ENCODE measurements around the gene VAPB.

VAPB gene

GRCh38 chr20:58395604-58396003 lies 6.6 kb downstream of the VAPB start:
- peaks cover 18% of the 10 kb centered on the region for H3K4me1 ChIP-seq (ENCODE audit: insufficient read depth, low read length)
- H3K4me3 ChIP-seq (ENCODE audit: low read length), result no peak overlapping the region
- no peak overlapping the region for H3K9ac ChIP-seq (ENCODE audit: low read depth, low read length)
- H3K27ac ChIP-seq (ENCODE audit: low read depth, low read length), result no peak overlapping the region
- no peaks in the 10 kb centered on the region for H3K9me3 ChIP-seq (ENCODE audit: insufficient read depth, low read depth, low read length)
- WGBS, result 97% methylated on average over 3 of the region's 3 CpGs
- H3K36me3 ChIP-seq (ENCODE audit: insufficient read depth, low read length), result peaks cover 19% of the 10 kb centered on the region
- H3K27me3 ChIP-seq (ENCODE audit: insufficient read depth, low read length), result no peaks in the 10 kb centered on the region

DNA sequence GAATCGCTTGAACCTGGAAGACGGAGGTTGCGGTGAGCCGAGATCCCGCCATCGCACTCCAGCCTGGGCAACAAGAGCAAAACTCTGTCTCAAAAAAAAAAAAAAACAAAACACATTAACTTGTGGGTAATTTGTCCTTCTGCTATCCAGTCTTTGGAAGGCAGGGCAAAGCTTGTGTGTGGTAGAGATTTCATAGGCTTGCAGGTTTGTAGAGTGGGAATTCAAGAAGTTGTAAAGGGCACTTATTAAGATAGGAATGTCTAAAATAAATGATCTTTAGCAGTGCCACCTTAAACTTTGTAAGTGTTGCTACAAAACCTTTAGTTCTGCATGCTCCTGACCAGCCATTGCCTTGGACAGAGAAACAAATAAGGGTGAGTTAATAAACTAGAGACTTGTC lies 8.4 kb downstream of the VAPB start:
- no peaks in the 10 kb centered on the region for H3K9me3 ChIP-seq (ENCODE audit: insufficient read depth, low read depth, low read length)
- H3K27me3 ChIP-seq (ENCODE audit: insufficient read depth, low read length), result no peaks in the 10 kb centered on the region
- WGBS, result 93% methylated on average over 6 of the region's 6 CpGs
- peaks cover 28% of the 10 kb centered on the region for H3K4me1 ChIP-seq (ENCODE audit: insufficient read depth, low read length)
- peaks cover 4% of the 10 kb centered on the region for H3K36me3 ChIP-seq (ENCODE audit: insufficient read depth, low read length)
- no peak overlapping the region for H3K4me3 ChIP-seq (ENCODE audit: low read length)
- no peak overlapping the region for H3K9ac ChIP-seq (ENCODE audit: low read depth, low read length)
- no peak overlapping the region for H3K27ac ChIP-seq (ENCODE audit: low read depth, low read length)

- H3K9me3 ChIP-seq (ENCODE audit: insufficient read depth, low read depth, low read length), result no peaks in the 10 kb centered on the region
- H3K36me3 ChIP-seq (ENCODE audit: insufficient read depth, low read length), result no peaks in the 10 kb centered on the region; the same call in 1 of the 2 replicates
- H3K4me1 ChIP-seq (ENCODE audit: insufficient read depth, low read length), result peaks cover 28% of the 10 kb centered on the region
- H3K27ac ChIP-seq (ENCODE audit: low read depth, low read length), result no peak overlapping the region
- H3K9ac ChIP-seq (ENCODE audit: low read depth, low read length), result no peak overlapping the region
- 85% methylated on average over 5 of the region's 5 CpGs for WGBS
- no peaks in the 10 kb centered on the region for H3K27me3 ChIP-seq (ENCODE audit: insufficient read depth, low read length)
- no peak overlapping the region for H3K4me3 ChIP-seq (ENCODE audit: low read length)
These were observed 9.2 kb downstream of the VAPB start for GRCh38 chr20:58398254-58398653.

- Histone ChIP-seq H3K4me3 (ENCODE audit: low read length) (no peak overlapping the region), H3K9me3 (ENCODE audit: insufficient read depth, low read depth, low read length) (no peaks in the 10 kb centered on the region), H3K9ac (ENCODE audit: low read depth, low read length) (no peak overlapping the region), H3K36me3 (ENCODE audit: insufficient read depth, low read length) (no peaks in the 10 kb centered on the region; the same call in 1 of the 2 replicates), H3K4me1 (ENCODE audit: insufficient read depth, low read length) (peaks cover 28% of the 10 kb centered on the region), H3K27ac (ENCODE audit: low read depth, low read length) (no peak overlapping the region), H3K27me3 (ENCODE audit: insufficient read depth, low read length) (no peaks in the 10 kb centered on the region)
- WGBS, result 71% methylated on average over 6 of the region's 6 CpGs
These were observed 10.9 kb downstream of the VAPB start for GRCh38 chr20:58399926-58400325.

- no peak overlapping the region for H3K9ac ChIP-seq (ENCODE audit: low read depth, low read length)
- 95% methylated on average over 1 of the region's 1 CpG for WGBS
- H3K27ac ChIP-seq (ENCODE audit: low read depth, low read length), result no peak overlapping the region
- H3K9me3 ChIP-seq (ENCODE audit: insufficient read depth, low read depth, low read length), result no peaks in the 10 kb centered on the region
- no peak overlapping the region for H3K4me3 ChIP-seq (ENCODE audit: low read length)
- no peaks in the 10 kb centered on the region for H3K27me3 ChIP-seq (ENCODE audit: insufficient read depth, low read length)
- H3K4me1 ChIP-seq (ENCODE audit: insufficient read depth, low read length), result peaks cover 28% of the 10 kb centered on the region
- no peaks in the 10 kb centered on the region; the same call in 1 of the 2 replicates for H3K36me3 ChIP-seq (ENCODE audit: insufficient read depth, low read length)
These were observed 12.1 kb downstream of the VAPB start for GRCh38 chr20:58401162-58401561.

GRCh38 chr20:58402305-58402704 lies 13.3 kb downstream of the VAPB start:
- H3K27ac ChIP-seq (ENCODE audit: low read depth, low read length), result no peak overlapping the region
- 89% methylated on average over 5 of the region's 5 CpGs for WGBS
- no peaks in the 10 kb centered on the region; the same call in 1 of the 2 replicates for H3K36me3 ChIP-seq (ENCODE audit: insufficient read depth, low read length)
- no peaks in the 10 kb centered on the region for H3K27me3 ChIP-seq (ENCODE audit: insufficient read depth, low read length)
- H3K9ac ChIP-seq (ENCODE audit: low read depth, low read length), result no peak overlapping the region
- H3K9me3 ChIP-seq (ENCODE audit: insufficient read depth, low read depth, low read length), result no peaks in the 10 kb centered on the region
- peaks cover 37% of the 10 kb centered on the region for H3K4me1 ChIP-seq (ENCODE audit: insufficient read depth, low read length)
- H3K4me3 ChIP-seq (ENCODE audit: low read length), result no peak overlapping the region

DNA sequence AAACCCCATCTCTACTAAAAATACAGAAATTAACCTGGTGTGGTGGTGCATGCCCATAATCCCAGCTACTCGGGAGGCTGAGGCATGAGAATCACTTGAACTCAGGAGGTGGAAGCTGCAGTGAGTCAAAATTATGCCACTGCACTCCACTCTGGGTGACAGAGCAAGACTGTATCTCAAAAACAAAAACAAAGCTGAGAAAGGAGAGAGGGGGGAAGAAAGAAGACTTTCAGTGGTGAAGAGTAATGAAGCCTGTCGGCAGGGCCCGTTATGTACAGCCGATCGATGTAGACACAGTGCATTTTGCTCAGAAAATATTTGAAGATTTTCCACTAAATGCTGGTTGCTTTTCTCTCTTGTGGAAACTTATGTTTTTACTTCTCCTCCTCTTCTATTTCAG lies 13.8 kb downstream of the VAPB start:
- no peaks in the 10 kb centered on the region for H3K9me3 ChIP-seq (ENCODE audit: insufficient read depth, low read depth, low read length)
- peaks cover 43% of the 10 kb centered on the region for H3K4me1 ChIP-seq (ENCODE audit: insufficient read depth, low read length)
- no peak overlapping the region for H3K9ac ChIP-seq (ENCODE audit: low read depth, low read length)
- H3K36me3 ChIP-seq (ENCODE audit: insufficient read depth, low read length), result no peaks in the 10 kb centered on the region; the same call in 1 of the 2 replicates
- H3K4me3 ChIP-seq (ENCODE audit: low read length), result no peak overlapping the region
- 95% methylated on average over 5 of the region's 5 CpGs for WGBS
- H3K27me3 ChIP-seq (ENCODE audit: insufficient read depth, low read length), result no peaks in the 10 kb centered on the region
- H3K27ac ChIP-seq (ENCODE audit: low read depth, low read length), result no peak overlapping the region

DNA sequence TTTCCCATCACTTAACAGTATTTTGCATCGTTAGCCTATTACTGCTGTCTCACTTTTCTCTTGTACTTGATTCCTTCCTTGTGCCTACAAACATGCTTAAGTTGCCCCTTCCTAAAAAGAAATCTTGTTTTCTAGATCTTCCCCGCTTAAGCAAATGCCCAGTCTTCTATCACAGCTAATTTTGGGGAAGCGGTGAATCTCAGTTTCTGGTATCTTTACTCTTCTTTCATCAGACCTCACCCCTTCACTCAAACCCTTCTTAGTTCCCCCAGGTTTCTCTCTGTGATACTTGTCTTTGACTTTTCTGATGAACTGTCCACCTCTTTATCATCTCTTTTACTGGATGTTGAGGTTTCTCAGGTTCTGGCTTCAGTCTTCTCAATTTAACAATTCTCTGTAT lies 14.2 kb downstream of the VAPB start:
- H3K4me3 ChIP-seq (ENCODE audit: low read length), result no peak overlapping the region
- H3K4me1 ChIP-seq (ENCODE audit: insufficient read depth, low read length), result peaks cover 47% of the 10 kb centered on the region

GRCh38 chr20:58405504-58406291 lies 16.7 kb downstream of the VAPB start:
- no peak overlapping the region for H3K9ac ChIP-seq (ENCODE audit: low read depth, low read length)
- H3K36me3 ChIP-seq (ENCODE audit: insufficient read depth, low read length), result no peaks in the 10 kb centered on the region; the same call in 1 of the 2 replicates
- H3K9me3 ChIP-seq (ENCODE audit: insufficient read depth, low read depth, low read length), result no peaks in the 10 kb centered on the region
- H3K27me3 ChIP-seq (ENCODE audit: insufficient read depth, low read length), result no peaks in the 10 kb centered on the region
- WGBS, result 80% methylated on average over 11 of the region's 11 CpGs
- H3K4me1 ChIP-seq (ENCODE audit: insufficient read depth, low read length), result peaks cover 48% of the 10 kb centered on the region
- H3K4me3 ChIP-seq (ENCODE audit: low read length), result no peak overlapping the region
- H3K27ac ChIP-seq (ENCODE audit: low read depth, low read length), result no peak overlapping the region

More for the DNA sequence above, 14.2 kb downstream of the VAPB start:
- H3K27ac ChIP-seq (ENCODE audit: low read depth, low read length), result no peak overlapping the region
- H3K27me3 ChIP-seq (ENCODE audit: insufficient read depth, low read length), result no peaks in the 10 kb centered on the region
- H3K9ac ChIP-seq (ENCODE audit: low read depth, low read length), result no peak overlapping the region
- H3K9me3 ChIP-seq (ENCODE audit: insufficient read depth, low read depth, low read length), result no peaks in the 10 kb centered on the region
- 94% methylated on average over 3 of the region's 3 CpGs for WGBS
- no peaks in the 10 kb centered on the region for H3K36me3 ChIP-seq (ENCODE audit: insufficient read depth, low read length)

- H3K36me3 ChIP-seq (ENCODE audit: insufficient read depth, low read length), result peaks cover 3% of the 10 kb centered on the region; the same call in 1 of the 2 replicates
- H3K4me3 ChIP-seq (ENCODE audit: low read length), result no peak overlapping the region
- no peak overlapping the region for H3K9ac ChIP-seq (ENCODE audit: low read depth, low read length)
- no peak overlapping the region for H3K27ac ChIP-seq (ENCODE audit: low read depth, low read length)
- WGBS, result 85% methylated on average over 4 of the region's 4 CpGs
- H3K9me3 ChIP-seq (ENCODE audit: insufficient read depth, low read depth, low read length), result no peaks in the 10 kb centered on the region
- peaks cover 41% of the 10 kb centered on the region for H3K4me1 ChIP-seq (ENCODE audit: insufficient read depth, low read length)
- H3K27me3 ChIP-seq (ENCODE audit: insufficient read depth, low read length), result no peaks in the 10 kb centered on the region
These were observed 17.5 kb downstream of the VAPB start for GRCh38 chr20:58406422-58407001.

DNA sequence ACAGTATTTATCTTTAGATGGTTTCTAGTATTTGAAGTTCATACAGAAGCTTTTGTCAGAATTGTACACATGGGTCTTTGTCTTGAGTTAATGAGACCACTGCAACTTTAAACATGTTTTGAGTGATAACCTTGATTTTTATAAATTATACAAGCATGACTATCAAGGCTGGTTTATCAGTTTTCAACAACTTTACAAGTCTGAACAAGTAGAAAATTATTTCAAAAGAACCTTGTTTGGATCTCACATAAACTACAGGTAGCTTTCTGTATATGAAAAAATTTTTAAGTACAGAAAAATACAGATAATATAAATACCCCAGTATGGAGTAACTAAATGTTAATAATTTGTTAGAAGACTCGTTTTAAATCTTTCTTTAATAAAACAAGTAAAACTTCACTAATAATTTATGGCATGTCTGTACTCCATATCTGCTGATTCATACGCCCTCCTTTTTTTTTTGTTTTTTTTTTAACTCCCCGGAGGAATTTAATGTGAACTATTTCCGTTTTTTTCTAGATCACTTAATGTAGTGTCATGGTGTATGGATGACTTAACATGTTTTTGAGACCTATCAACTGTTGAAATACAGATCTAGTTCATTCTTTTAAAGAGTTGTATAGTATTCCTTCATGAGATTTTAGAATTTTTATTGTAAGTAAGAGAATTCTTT lies 18.3 kb downstream of the VAPB start:
- Histone ChIP-seq H3K9me3 (ENCODE audit: insufficient read depth, low read depth, low read length) (no peaks in the 10 kb centered on the region), H3K9ac (ENCODE audit: low read depth, low read length) (no peak overlapping the region), H3K27me3 (ENCODE audit: insufficient read depth, low read length) (no peaks in the 10 kb centered on the region), H3K4me1 (ENCODE audit: insufficient read depth, low read length) (peaks cover 37% of the 10 kb centered on the region), H3K27ac (ENCODE audit: low read depth, low read length) (no peak overlapping the region), H3K4me3 (ENCODE audit: low read length) (no peak overlapping the region), H3K36me3 (ENCODE audit: insufficient read depth, low read length) (peaks cover 3% of the 10 kb centered on the region; the same call in 1 of the 2 replicates)
- 96% methylated on average over 3 of the region's 4 CpGs for WGBS
